CD4-positive, alpha-beta T cell treated with Interleukin-17A for 1 hour (primary cell): ENCODE results near the gene FBLN1.

Experiments used
- DNase-seq: peaks from one replicate; pipeline ENCODE4 v3.0.0-alpha.2; 2020

Gene FBLN1

DNA sequence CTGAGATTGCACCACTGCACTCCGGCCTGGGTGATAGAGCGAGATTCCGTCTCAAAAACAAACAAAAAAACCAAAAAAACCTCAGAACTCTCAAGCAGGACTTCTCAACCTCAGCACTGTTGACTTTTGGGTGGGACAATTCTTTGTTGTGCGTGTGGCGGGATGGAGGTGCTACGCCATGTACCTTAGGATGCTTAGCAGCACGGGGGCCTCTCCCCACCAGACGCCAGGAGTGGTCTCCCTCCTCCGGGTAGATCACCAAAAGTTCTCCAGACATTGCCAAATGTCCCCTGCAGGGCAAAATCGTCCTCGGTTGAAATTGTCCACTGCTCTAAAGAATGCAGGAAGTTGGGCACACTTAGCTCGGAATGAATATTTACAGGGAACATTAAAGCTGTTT is 142.0 kb downstream of the FBLN1 start:
- DNase-seq = no peak

DNA sequence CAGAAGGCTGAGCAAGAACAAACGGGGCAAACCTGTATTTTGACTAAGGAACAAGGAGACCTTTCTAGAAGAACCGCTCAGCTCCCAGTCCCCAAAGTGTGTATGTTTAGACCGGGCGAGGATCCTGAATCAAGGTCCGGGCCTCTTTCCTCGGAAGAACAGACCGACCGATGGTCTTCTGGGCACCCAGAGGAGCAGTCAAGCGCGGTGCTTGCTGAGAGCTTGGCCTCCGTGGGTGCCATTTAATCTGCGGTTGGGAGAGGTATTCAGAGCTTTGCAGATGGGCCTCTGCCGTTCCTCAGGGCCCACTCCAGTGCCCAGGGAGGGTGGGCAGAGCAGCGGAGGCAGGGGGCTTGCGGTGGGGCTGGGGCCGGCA is 142.5 kb downstream of the FBLN1 start:
- no peak for DNase-seq

GRCh38 chr22:45645526-45646414 is 143.1 kb downstream of the FBLN1 start:
- peak; percentile 75 for DNase-seq

DNA sequence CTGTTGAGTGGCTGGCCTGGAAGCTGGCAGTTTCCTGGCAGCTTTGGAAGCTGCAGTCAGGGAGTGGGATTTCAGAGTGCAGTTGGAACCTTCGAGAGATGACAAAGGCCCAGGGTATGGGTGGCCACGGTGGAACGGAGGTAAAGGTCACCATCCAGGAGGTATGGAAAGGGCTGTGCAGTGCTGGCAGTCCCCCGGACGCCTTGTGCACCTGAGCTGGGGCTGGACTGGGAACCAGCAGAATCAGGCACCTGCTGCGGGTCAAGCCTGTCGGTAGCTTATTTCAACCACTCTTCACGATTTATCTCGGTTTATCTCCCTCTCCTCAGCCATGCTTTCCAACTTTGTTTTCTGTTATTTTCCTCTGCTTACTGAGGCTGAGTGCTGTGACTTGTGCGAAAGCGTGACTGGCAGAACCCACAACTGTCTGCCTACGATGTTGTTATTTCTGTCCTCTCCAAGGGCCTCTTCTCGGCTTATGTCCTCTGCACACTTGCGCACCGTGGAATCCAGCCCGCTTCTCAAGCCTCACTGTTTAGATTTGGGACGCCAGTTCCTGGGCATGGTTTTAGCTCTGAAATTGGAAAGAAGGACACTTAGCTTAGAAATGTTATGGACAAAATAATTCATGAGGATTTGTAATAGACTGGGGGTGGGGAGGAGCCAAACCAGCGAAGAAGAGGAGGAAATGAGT is 145.0 kb downstream of the FBLN1 start:
- no peak for DNase-seq

DNA sequence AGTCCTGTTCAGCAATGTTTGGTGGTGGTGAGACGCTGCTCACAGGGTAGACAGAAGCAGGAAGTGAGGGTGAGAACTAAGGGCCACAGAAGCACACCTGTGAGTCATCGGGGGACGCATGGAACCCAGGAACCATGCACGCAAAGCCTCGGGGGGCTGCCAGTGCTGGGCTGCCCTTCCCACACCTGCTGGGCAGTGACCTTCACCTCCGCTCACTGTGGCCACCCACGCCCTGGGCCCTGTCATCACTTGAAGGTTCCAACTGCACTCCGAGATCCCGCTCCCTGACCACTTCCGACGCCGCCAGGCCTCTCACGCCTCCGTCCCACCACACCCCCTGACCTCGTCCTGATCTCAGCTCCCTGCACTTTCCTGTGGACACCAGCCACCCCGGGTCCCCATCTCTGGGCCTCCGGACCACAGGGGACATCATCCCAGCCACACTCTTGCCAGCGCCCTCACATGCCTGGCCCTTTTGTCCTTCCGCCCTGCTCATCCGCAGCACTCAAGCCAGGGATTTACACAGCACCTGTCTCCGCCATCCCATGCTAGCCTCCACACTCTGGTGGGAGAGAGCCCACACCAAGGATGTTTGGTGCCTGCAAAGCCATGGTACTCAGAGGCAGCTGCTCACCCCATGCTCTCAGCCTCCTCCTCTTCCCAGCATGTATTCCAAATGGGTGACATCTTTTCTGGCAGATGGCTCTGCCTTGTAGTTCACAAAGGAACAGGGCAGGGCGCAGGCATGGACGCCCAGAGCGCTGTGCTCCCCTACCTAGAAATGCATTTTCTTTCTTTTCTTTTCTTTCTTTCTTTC is 145.8 kb downstream of the FBLN1 start:
- DNase-seq = no peak

- no peak for DNase-seq
Observed at GRCh38 chr22:45649809-45650208, 147.1 kb downstream of the FBLN1 start.

- DNase-seq = no peak
Observed at GRCh38 chr22:45650721-45651120, 148.0 kb downstream of the FBLN1 start.
